GM12801 (cell line): ENCODE data around the gene CHRNA10.

ENCODE experiments used
- CTCF ChIP-seq: IDR thresholded peaks from one replicate; pipeline ENCODE4 v1.5.1; 2011; ENCODE audit warnings: control low read depth; ENCODE audit not compliant: insufficient read length; ENCODE audit errors: extremely low read depth

CHRNA10 gene

GRCh38 chr11:3675971-3676370, 4.8 kb upstream of the CHRNA10 start:
- TF ChIP-seq CTCF: no peak

- TF ChIP-seq CTCF: no peak
These were observed 3.0 kb upstream of the CHRNA10 start for GRCh38 chr11:3674189-3674588.

GRCh38 chr11:3669742-3670183, 1.4 kb downstream of the CHRNA10 start:
- no peak for TF ChIP-seq CTCF

- no peak for TF ChIP-seq CTCF
These were observed 2.1 kb downstream of the CHRNA10 start for GRCh38 chr11:3669128-3669527.

GRCh38 chr11:3667149-3668035, 3.8 kb downstream of the CHRNA10 start:
- no peak for TF ChIP-seq CTCF

- no peak for TF ChIP-seq CTCF
These were observed 5.1 kb downstream of the CHRNA10 start for GRCh38 chr11:3666023-3666530.

GRCh38 chr11:3665336-3666022, 5.7 kb downstream of the CHRNA10 start:
- TF ChIP-seq CTCF: no peak
